Loucy (cell line): ENCODE results near the gene STAT5B.

Source experiments
- CTCF ChIP-seq: fragments of 200-600 bp; sonication (generic); conservative IDR thresholded peaks from 2 replicates; pipeline ENCODE4 v1.5.1; 2014; ENCODE audit warnings: mild to moderate bottlenecking, antibody characterized with exemption, low read length
- EZH2phosphoT487 ChIP-seq: fragments of 200-600 bp; IDR thresholded peaks from 2 replicates; pipeline ENCODE4 v1.6.1; 2018; ENCODE audit warnings: antibody characterized with exemption, mild to moderate bottlenecking, moderate library complexity, borderline replicate concordance

- no peak for TF ChIP-seq CTCF
- no peak for TF ChIP-seq EZH2phosphoT487
These were observed 39.4 kb downstream of the STAT5B start for GRCh38 chr17:42236760-42237159.
